BE2C (cell line): ENCODE data around the gene ASF1A.

Experiments
- DNase-seq: peaks from one replicate; pipeline ENCODE4 v3.0.0-alpha.2; 2020
- H3K27me3 ChIP-seq: fragments of 250-450 bp; sonication (Bioruptor Pico); 2 replicates; pipeline ENCODE4 v1.5.1; 2020; ENCODE audit warnings: mild to moderate bottlenecking
- H3K36me3 ChIP-seq: fragments of 250-450 bp; sonication (Bioruptor Pico); 2 replicates; pipeline ENCODE4 v1.5.1; 2020; ENCODE audit warnings: mild to moderate bottlenecking
- H3K4me1 ChIP-seq: fragments of 250-450 bp; sonication (Bioruptor Pico); 2 replicates; pipeline ENCODE4 v1.5.1; 2020
- H3K4me3 ChIP-seq: 2 replicates; pipeline ENCODE4 v1.5.1; 2011; ENCODE audit warnings: low read depth, low read length
- H3K9me3 ChIP-seq: fragments of 250-450 bp; sonication (Bioruptor Pico); 2 replicates; pipeline ENCODE4 v1.5.1; 2020
- CTCF ChIP-seq: IDR thresholded peaks from 2 replicates; pipeline ENCODE4 v1.5.1; 2012; ENCODE audit warnings: mild to moderate bottlenecking, low read depth, low read length

ASF1A gene

GRCh38 chr6:118869350-118869749 is 24.6 kb upstream of the ASF1A start:
- Histone ChIP-seq H3K27me3 (no peaks in the 10 kb centered on the region), H3K4me1 (no peaks in the 10 kb centered on the region), H3K4me3 (no peak overlapping the region), H3K9me3 (no peaks in the 10 kb centered on the region), H3K36me3 (no peaks in the 10 kb centered on the region)
- DNase-seq, result no peak
- no peak for TF ChIP-seq CTCF

GRCh38 chr6:118869894-118870589 is 23.9 kb upstream of the ASF1A start:
- TF ChIP-seq CTCF, result no peak
- Histone ChIP-seq H3K4me3 (no peak overlapping the region), H3K27me3 (no peaks in the 10 kb centered on the region), H3K36me3 (no peaks in the 10 kb centered on the region), H3K9me3 (no peaks in the 10 kb centered on the region), H3K4me1 (no peaks in the 10 kb centered on the region)
- no peak for DNase-seq

- Histone ChIP-seq H3K9me3 (no peaks in the 10 kb centered on the region), H3K4me1 (no peaks in the 10 kb centered on the region), H3K4me3 (no peak overlapping the region), H3K27me3 (no peaks in the 10 kb centered on the region), H3K36me3 (no peaks in the 10 kb centered on the region)
- no peak for TF ChIP-seq CTCF
- DNase-seq, result no peak
These were observed 22.6 kb upstream of the ASF1A start for GRCh38 chr6:118871331-118871730.

- no peak for DNase-seq
- Histone ChIP-seq H3K9me3 (no peaks in the 10 kb centered on the region), H3K4me1 (no peaks in the 10 kb centered on the region), H3K36me3 (no peaks in the 10 kb centered on the region), H3K4me3 (no peak overlapping the region), H3K27me3 (no peaks in the 10 kb centered on the region)
- no peak for TF ChIP-seq CTCF
These were observed 21.6 kb upstream of the ASF1A start for GRCh38 chr6:118872318-118872717.

GRCh38 chr6:118872726-118873125 is 21.2 kb upstream of the ASF1A start:
- no peaks in the 10 kb centered on the region for H3K36me3 ChIP-seq
- DNase-seq, result no peak
- no peak overlapping the region for H3K4me3 ChIP-seq
- H3K4me1 ChIP-seq, result no peaks in the 10 kb centered on the region
- H3K9me3 ChIP-seq, result no peaks in the 10 kb centered on the region
- H3K27me3 ChIP-seq, result no peaks in the 10 kb centered on the region
- no peak for TF ChIP-seq CTCF

- no peaks in the 10 kb centered on the region for H3K4me1 ChIP-seq
- H3K9me3 ChIP-seq, result no peaks in the 10 kb centered on the region
- no peak overlapping the region for H3K4me3 ChIP-seq
- H3K36me3 ChIP-seq, result no peaks in the 10 kb centered on the region
- H3K27me3 ChIP-seq, result no peaks in the 10 kb centered on the region
- no peak for TF ChIP-seq CTCF
- no peak for DNase-seq
These were observed 20.7 kb upstream of the ASF1A start for GRCh38 chr6:118873239-118873638.
